ENCODE measurements around the gene HOXD13. TPM values are rescaled to one million over a fixed set of nuclear protein-coding genes. Genes with fewer than 3 reads are reported as not detected.

The HOXD13 gene
- total RNA-seq, 1 donor from 2014 or later: not detected

DNA sequence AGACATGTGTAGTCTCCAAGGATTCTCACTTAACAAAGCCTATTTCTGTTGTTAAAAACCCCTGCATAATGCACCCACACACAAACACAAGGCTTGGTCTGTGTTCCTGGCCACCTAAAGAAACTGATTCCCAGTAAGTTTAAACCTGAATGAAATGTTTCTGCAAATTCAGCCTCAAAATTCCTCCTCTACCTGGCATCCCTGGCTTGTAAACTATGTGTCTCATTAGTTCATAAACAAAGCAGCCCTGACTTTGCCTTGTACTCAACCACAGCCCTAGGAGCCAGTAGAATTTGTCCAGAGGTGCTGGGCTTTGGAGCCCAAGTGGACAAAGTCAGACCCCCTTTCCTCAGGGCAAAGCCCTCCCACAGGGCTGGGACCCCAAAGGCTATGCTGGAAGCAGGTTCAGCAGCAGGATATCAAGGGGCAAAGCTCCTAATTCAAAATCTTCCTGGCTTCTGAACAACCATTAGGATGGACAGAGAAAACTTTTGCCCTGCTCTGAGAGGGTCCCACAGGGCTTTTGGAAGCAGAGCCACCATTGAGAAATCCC is 2.6 kb upstream of the HOXD13 start:
- ATAC-seq: no peak
- no peak for DNase-seq (ENCODE audit: low spot score)
- intact Hi-C loops (cut with DNase I): loop anchor here (10.0 kb wide), 2 partner anchors 405 to 1755 kb away; partner anchors contain the start of gene SP9

DNA sequence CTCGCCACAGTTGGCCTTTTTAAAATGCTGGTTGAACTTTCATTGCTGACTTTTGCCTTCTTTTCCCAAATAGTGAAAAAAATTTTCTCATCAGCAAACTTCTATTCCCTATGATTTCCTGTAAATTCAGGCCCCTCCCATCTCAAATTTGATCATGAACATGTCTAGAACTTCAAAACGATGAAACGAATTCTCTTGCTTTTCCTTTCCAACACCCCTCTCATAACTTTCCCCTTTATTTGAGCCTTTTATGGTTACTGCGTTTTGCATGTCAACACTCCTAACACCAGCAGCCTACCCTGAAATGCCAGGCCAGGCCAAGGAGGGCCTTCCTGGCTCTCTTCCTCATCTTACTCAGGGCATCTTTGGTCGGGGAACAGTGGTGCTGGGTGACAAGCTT is 1.7 kb upstream of the HOXD13 start:
- DNase-seq (ENCODE audit: low spot score) (no peak), ATAC-seq (no peak)
- intact Hi-C loops (cut with DNase I): loop anchor here (10.0 kb wide), 1 partner anchor 1756 kb away; the partner anchor contains the start of gene SP9

GRCh38 chr2:176091329-176092258 is 927 bp upstream of the HOXD13 start:
- ATAC-seq (no peak), DNase-seq (ENCODE audit: low spot score) (no peak)
- intact Hi-C loops (cut with DNase I): loop anchor here (10.0 kb wide), 1 partner anchor 1757 kb away; the partner anchor contains the start of gene SP9

- DNase-seq (ENCODE audit: low spot score): no peak
- intact Hi-C loops (cut with DNase I): loop anchor here (10.0 kb wide), 1 partner anchor 1759 kb away; the partner anchor contains the start of gene SP9
- no peak for ATAC-seq
These were observed 800 bp downstream of the HOXD13 start for GRCh38 chr2:176093145-176093897.

GRCh38 chr2:176093898-176094249 is 1.4 kb downstream of the HOXD13 start:
- DNase-seq (ENCODE audit: low spot score) (no peak), ATAC-seq (no peak)
- intact Hi-C loops (cut with DNase I): loop anchor here (10.0 kb wide), 1 partner anchor 1759 kb away; the partner anchor contains the start of gene SP9

DNA sequence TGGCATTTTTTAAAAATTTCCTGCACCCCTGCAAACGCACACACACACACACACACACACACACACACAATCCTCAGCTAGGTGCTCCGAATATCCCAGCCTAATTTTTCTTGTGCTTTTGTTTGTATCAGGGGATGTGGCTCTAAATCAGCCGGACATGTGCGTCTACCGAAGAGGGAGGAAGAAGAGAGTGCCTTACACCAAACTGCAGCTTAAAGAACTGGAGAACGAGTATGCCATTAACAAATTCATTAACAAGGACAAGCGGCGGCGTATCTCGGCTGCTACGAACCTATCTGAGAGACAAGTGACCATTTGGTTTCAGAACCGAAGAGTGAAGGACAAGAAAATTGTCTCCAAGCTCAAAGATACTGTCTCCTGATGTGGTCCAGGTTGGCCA is 1.8 kb downstream of the HOXD13 start:
- DNase-seq (ENCODE audit: low spot score) (no peak), ATAC-seq (no peak)
- intact Hi-C loops (cut with DNase I): loop anchor here (10.0 kb wide), 1 partner anchor 1760 kb away; the partner anchor contains the start of gene SP9

DNA sequence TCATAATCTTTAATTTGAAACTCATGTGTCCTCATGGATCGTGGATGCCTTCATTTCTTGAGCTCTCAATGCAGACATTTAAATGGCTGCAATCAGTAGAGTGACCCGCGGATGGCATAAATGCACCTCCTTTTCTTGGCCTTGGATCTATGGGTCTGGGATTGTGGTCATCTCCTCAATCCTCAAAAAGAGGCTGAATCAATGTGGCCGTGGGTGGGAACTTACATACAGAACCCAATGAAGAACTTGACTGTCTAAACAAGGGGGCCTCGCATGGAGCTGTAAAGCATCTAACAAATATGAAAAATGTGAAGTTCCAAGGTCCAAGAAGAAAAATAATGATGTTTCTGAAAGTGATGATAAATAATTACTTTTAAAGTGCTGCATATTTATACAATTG is 2.9 kb downstream of the HOXD13 start:
- intact Hi-C loops (cut with DNase I): loop anchor here (10.0 kb wide), 1 partner anchor 1761 kb away; the partner anchor contains the start of gene SP9
- ATAC-seq: no peak

DNA sequence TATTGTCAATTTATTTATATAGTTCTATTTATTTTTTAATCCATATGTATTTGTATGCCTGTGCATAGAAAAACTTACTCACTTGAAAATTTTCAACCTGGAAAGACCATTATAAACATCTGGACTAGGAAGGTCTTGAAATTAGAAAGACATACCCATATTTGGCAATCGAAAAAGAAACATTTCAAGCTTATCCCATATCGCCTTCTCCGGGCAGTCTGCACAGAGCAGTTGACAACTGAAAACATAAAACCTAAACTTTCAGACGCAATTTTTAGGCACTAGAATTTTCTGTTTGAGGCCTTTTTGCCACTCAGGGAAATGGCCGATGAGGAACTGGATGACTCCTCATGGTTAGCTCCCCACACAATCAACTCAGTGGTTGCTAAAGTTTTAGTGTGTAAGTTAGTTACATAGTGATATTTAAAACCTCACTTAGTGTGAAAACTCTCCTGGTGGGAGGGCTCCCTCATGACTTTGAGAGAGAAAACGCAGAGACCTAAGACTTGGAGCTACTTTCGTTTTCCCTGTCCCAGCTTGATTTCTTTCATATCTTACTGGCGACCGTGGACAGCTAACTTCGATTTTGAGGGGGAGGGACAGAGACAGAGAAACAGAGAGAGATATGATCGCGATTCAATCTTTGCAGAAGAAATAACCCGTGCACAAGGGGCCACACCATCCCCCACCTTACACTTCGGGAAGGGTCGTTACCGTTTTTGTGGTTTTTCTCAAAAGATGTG is 3.9 kb downstream of the HOXD13 start:
- intact Hi-C loops (cut with DNase I): loop anchor here (10.0 kb wide), 1 partner anchor 1762 kb away; the partner anchor contains the start of gene SP9
- ATAC-seq: no peak
- no peak for DNase-seq (ENCODE audit: low spot score)

More for the DNA sequence above, 2.9 kb downstream of the HOXD13 start:
- no peak for DNase-seq (ENCODE audit: low spot score)

- intact Hi-C loops (cut with DNase I): loop anchor here (10.0 kb wide), 1 partner anchor 1762 kb away; the partner anchor contains the start of gene SP9
- DNase-seq (ENCODE audit: low spot score): no peak
- peak; percentile 75 for ATAC-seq
These were observed 4.7 kb downstream of the HOXD13 start for GRCh38 chr2:176096986-176097819.

- intact Hi-C loops (cut with DNase I): loop anchor here (10.0 kb wide), 1 partner anchor 1763 kb away; the partner anchor contains the start of gene SP9
- no peak for DNase-seq (ENCODE audit: low spot score)
- ATAC-seq: peak; percentile 7
These were observed 5.4 kb downstream of the HOXD13 start for GRCh38 chr2:176097820-176098365.

DNA sequence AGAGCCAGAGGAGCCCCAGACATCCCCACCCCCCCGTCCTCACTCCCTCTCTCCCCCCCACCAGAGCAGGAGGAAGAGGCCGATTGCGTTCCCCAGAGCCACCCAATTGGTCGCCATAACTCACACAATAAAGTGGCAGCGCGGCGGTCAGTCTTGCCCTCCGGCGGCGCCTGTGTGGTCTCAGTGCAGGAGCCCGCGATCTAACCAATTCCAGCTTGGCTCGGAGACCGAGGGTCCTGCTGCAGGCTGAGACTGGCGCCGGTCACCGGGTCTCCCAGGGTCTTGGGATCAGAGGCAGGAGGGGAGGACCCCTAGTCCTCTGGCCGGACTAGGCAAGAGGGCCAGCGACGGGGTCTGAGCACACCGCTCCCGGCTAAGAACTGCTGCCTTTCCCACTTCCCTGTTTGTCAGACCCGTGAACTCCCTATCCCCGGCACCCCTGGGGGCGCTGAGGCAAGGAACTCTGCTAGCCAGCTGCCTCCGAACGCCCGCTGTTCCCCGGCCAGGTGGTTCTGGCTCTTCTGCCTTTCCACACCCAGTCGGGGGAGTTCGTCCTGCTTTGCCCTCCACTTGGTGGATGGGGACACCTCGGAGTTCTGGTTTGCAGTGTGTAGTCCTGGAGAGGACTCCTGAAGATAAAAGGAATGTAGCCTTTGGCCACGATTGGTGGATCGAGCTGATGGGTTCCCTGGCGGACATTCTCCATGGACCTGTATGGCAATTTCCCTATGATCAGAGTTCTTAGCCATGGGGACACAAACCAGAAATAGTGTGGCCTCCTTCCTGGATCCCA is 6.0 kb downstream of the HOXD13 start:
- no peak for DNase-seq (ENCODE audit: low spot score)
- intact Hi-C loops (cut with DNase I): loop anchor here (10.0 kb wide), 1 partner anchor 1764 kb away; the partner anchor contains the start of gene SP9

GRCh38 chr2:176099159-176099727 is 6.7 kb downstream of the HOXD13 start:
- DNase-seq (ENCODE audit: low spot score) (no peak), ATAC-seq (no peak)
- intact Hi-C loops (cut with DNase I): loop anchor here (10.0 kb wide), 1 partner anchor 1764 kb away; the partner anchor contains the start of gene SP9

More for the DNA sequence above, 6.0 kb downstream of the HOXD13 start:
- ATAC-seq: peak; percentile 7

DNA sequence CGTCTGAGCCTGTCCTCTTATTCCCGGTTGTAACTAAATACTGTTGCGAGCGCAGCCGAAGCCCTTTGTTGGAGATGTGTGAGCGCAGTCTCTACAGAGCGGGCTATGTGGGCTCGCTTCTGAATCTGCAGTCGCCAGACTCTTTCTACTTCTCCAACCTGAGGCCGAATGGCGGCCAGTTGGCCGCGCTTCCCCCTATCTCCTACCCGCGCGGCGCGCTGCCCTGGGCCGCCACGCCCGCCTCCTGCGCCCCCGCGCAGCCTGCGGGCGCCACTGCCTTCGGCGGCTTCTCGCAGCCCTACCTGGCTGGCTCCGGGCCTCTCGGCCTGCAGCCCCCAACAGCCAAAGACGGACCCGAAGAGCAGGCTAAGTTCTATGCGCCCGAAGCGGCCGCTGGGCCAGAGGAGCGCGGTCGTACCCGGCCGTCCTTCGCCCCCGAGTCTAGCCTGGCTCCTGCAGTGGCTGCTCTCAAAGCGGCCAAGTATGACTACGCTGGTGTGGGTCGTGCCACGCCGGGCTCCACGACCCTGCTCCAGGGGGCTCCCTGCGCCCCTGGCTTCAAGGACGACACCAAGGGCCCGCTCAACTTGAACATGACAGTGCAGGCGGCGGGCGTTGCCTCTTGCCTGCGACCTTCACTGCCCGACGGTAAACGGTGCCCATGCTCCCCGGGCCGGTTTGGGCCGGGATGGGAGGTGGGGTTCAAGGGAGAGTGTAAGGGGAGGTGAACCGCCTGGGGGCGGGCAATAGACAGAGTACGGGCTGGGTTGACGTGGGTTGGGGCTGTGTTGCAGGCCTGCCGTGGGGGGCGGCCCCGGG is 7.4 kb downstream of the HOXD13 start, which contains the start of gene HOXD12:
Gene HOXD12, plus strand, starts transcription at position 68 of the 819 bp plus-strand sequence. Its CDS starts 7 bp downstream, at position 75.
- intact Hi-C loops (cut with DNase I): loop anchor here (10.0 kb wide), 1 partner anchor 1765 kb away; the partner anchor contains the start of gene SP9
- ATAC-seq (no peak), DNase-seq (ENCODE audit: low spot score) (no peak)

DNA sequence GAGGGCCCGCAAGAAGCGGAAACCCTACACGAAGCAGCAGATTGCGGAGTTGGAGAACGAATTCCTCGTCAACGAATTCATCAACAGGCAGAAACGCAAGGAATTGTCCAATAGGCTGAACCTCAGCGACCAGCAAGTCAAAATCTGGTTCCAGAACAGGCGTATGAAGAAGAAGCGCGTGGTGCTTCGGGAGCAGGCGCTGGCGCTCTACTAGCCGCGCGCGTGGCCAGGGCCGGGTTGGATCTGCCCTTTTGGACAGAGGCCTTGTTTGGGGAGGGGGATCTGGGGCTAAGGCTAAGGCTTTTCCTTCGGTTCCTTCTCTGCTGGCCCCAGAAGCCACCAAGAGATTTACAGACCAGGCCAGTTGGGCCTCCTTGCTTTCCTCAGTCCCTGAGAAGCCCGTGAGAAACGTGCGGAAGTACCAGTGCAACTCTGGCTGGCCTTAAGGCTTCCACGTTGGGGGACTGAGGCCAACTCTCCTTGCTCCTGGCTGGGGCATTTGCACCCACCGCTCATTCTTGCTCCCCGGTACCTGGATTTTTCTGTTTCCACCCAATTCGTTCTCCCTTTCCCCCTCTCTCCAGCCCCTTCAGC is 8.1 kb downstream of the HOXD13 start:
- DNase-seq (ENCODE audit: low spot score) (no peak), ATAC-seq (no peak)
- intact Hi-C loops (cut with DNase I): no loop called here

All from sciatic nerve (tissue), 2 donors.